NCI-H2196 treated with DMSO at 0.1 percent for 48 hours (cell line): Measurements from ENCODE around the gene KLHL12.
"Not testable (repeated sequence)": the region's sequence is repeated elsewhere in the genome, so short reads cannot be mapped to it uniquely, and the experiment has no call there.

Experiments used
- DNase-seq: peaks from one replicate; lab custom pipeline; 2025; ENCODE audit not compliant: unreplicated experiment; lab: John Stamatoyannopoulos, UW

KLHL12 gene

GRCh38 chr1:202952099-202952498 lies 25.1 kb upstream of the KLHL12 start:
- DNase-seq, result no peak

- no peak for DNase-seq
Measured at GRCh38 chr1:202951437-202951836, 24.4 kb upstream of the KLHL12 start.

GRCh38 chr1:202945483-202945882 lies 18.4 kb upstream of the KLHL12 start:
- no peak for DNase-seq

GRCh38 chr1:202944438-202944921 lies 17.4 kb upstream of the KLHL12 start:
- DNase-seq, result no peak

- no peak for DNase-seq
Measured at GRCh38 chr1:202942426-202942825, 15.4 kb upstream of the KLHL12 start.

GRCh38 chr1:202941372-202941771 lies 14.3 kb upstream of the KLHL12 start:
- DNase-seq, result no peak

GRCh38 chr1:202940561-202940960 lies 13.5 kb upstream of the KLHL12 start:
- no peak for DNase-seq

- no peak for DNase-seq
Measured at GRCh38 chr1:202938287-202938925, 11.4 kb upstream of the KLHL12 start.

- DNase-seq, result not testable (repeated sequence)
Measured at GRCh38 chr1:202936409-202936808, 9.4 kb upstream of the KLHL12 start.

- no peak for DNase-seq
Measured at GRCh38 chr1:202935844-202936243, 8.8 kb upstream of the KLHL12 start.

GRCh38 chr1:202934755-202935154 lies 7.7 kb upstream of the KLHL12 start:
- DNase-seq, result no peak

- DNase-seq, result no peak
Measured at GRCh38 chr1:202932476-202932875, 5.4 kb upstream of the KLHL12 start.

- no peak for DNase-seq
Measured at GRCh38 chr1:202923533-202923932, 3.5 kb downstream of the KLHL12 start.

- no peak for DNase-seq
Measured at GRCh38 chr1:202919615-202920014, 7.4 kb downstream of the KLHL12 start.

- no peak for DNase-seq
Measured at GRCh38 chr1:202915146-202915545, 11.9 kb downstream of the KLHL12 start.

- DNase-seq, result not testable (repeated sequence)
Measured at GRCh38 chr1:202912476-202912875, 14.6 kb downstream of the KLHL12 start.

GRCh38 chr1:202909494-202909893 lies 17.5 kb downstream of the KLHL12 start:
- no peak for DNase-seq

- DNase-seq, result no peak
Measured at GRCh38 chr1:202908998-202909397, 18.0 kb downstream of the KLHL12 start.

- DNase-seq, result no peak
Measured at GRCh38 chr1:202905331-202905730, 21.7 kb downstream of the KLHL12 start.

- not testable (repeated sequence) for DNase-seq
Measured at GRCh38 chr1:202903808-202904207, 23.2 kb downstream of the KLHL12 start.

GRCh38 chr1:202901555-202901954 lies 25.5 kb downstream of the KLHL12 start:
- no peak for DNase-seq

GRCh38 chr1:202892501-202892900 lies 34.5 kb downstream of the KLHL12 start:
- no peak for DNase-seq

GRCh38 chr1:202890392-202890791 lies 36.6 kb downstream of the KLHL12 start:
- DNase-seq, result no peak
